GM18502 (cell line): ENCODE results near the gene SYNRG.

Source experiments
- ATAC-seq: cut with Tn5 transposase; IDR thresholded peaks from one replicate; pipeline ENCODE4 v1.9.1; 2021; ENCODE audit warnings: mild to moderate bottlenecking; ENCODE audit not compliant: unreplicated experiment, poor library complexity

Gene SYNRG

GRCh38 chr17:37479025-37479424 lies 130.2 kb downstream of the SYNRG start:
- no peak for ATAC-seq

GRCh38 chr17:37478187-37478586 lies 131.0 kb downstream of the SYNRG start:
- no peak for ATAC-seq

GRCh38 chr17:37476431-37477120 lies 132.6 kb downstream of the SYNRG start:
- ATAC-seq: no peak

GRCh38 chr17:37475731-37476420 lies 133.3 kb downstream of the SYNRG start:
- no peak for ATAC-seq

GRCh38 chr17:37470181-37470580 lies 139.0 kb downstream of the SYNRG start:
- ATAC-seq: no peak

- ATAC-seq: no peak
Measured at GRCh38 chr17:37466471-37466870, 142.7 kb downstream of the SYNRG start.

GRCh38 chr17:37465069-37465616 lies 144.1 kb downstream of the SYNRG start:
- no peak for ATAC-seq
